Measurements from ENCODE around the gene GPR3.

- no peak for TF ChIP-seq POLR2A (IDR thresholded peaks at IDR 0.05)
- TF ChIP-seq CTCF (IDR thresholded peaks at IDR 0.05) = no peak
Observed at GRCh38 chr1:27358038-27358927, 34.1 kb upstream of the GPR3 start.
